H7 (cell line): ENCODE measurements around the gene DUSP10. TPM values are rescaled to one million over a fixed set of nuclear protein-coding genes. Genes with fewer than 3 reads are reported as not detected.

Experiments used
- DNase-seq: peaks from one replicate; pipeline ENCODE4 v3.0.0; 2012
- H3K27me3 ChIP-seq: 2 replicates; pipeline ENCODE4 v1.6.0; 2011; ENCODE audit warnings: mild to moderate bottlenecking, low read length; ENCODE audit not compliant: control insufficient read depth, insufficient read depth
- H3K36me3 ChIP-seq: replicated peaks from 2 replicates; pipeline ENCODE4 v1.5.1; 2011; ENCODE audit warnings: low read length; ENCODE audit not compliant: control insufficient read depth, insufficient read depth
- H3K4me3 ChIP-seq: 2 replicates; pipeline ENCODE4 v1.5.1; 2011; ENCODE audit warnings: low read depth, mild to moderate bottlenecking, control low read depth, low read length, moderate library complexity; ENCODE audit not compliant: insufficient read depth
- total RNA-seq: library from RNA; depleted of rRNA; stranded (reverse); fragments of >200 nt; shearing (Covaris generic); gene quantifications from 2 replicates; pipeline ENCODE4 v1.2.3, GENCODE V29; 2014; rRNA removed

Gene DUSP10
- total RNA-seq = 16.5 and 16.6 TPM in 2 replicates

GRCh38 chr1:221741703-221742554 lies at the start of gene DUSP10:
Gene DUSP10 (minus strand): TSS chr1:221742089. CDS start chr1:221739744, 2,345 bp downstream.
- H3K27me3 ChIP-seq = peaks cover 11% of the 10 kb centered on the region
- peaks cover 2% of the 10 kb centered on the region; the same call in 1 of the 2 replicates for H3K36me3 ChIP-seq
- DNase-seq = peak; percentile 97
- peak within 1 kb of the TSS; percentile 73 for H3K4me3 ChIP-seq

DNA sequence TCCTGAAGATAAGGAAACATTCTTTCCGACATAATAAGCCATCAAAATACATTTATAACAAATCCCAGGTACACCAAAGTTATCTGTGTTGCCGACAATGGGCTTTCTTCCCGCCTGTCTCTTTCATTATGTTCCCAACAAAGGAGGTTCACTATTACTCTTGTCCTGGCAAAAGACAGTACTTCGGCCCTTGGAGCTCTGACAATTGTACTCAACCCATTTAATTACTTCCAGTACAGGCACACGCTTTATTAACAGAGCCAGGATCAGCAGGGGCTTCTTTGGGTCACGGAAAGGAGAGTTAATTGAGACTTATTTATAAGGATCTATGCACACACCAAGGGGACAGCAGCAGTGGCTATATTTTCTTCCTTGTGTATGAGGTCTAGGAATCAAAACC lies 46.6 kb upstream of the DUSP10 start:
- Histone ChIP-seq H3K4me3 (no peak overlapping the region), H3K27me3 (no peaks in the 10 kb centered on the region), H3K36me3 (no peaks in the 10 kb centered on the region)
- no peak for DNase-seq

GRCh38 chr1:221786647-221787046 lies 44.8 kb upstream of the DUSP10 start:
- Histone ChIP-seq H3K27me3 (no peaks in the 10 kb centered on the region), H3K36me3 (no peaks in the 10 kb centered on the region), H3K4me3 (no peak overlapping the region)
- no peak for DNase-seq

GRCh38 chr1:221783936-221784335 lies 42.0 kb upstream of the DUSP10 start:
- Histone ChIP-seq H3K27me3 (no peaks in the 10 kb centered on the region), H3K4me3 (no peak overlapping the region), H3K36me3 (no peaks in the 10 kb centered on the region)
- no peak for DNase-seq

GRCh38 chr1:221783437-221783836 lies 41.5 kb upstream of the DUSP10 start:
- no peak overlapping the region for H3K4me3 ChIP-seq
- no peaks in the 10 kb centered on the region for H3K27me3 ChIP-seq
- DNase-seq = no peak
- H3K36me3 ChIP-seq = no peaks in the 10 kb centered on the region

DNA sequence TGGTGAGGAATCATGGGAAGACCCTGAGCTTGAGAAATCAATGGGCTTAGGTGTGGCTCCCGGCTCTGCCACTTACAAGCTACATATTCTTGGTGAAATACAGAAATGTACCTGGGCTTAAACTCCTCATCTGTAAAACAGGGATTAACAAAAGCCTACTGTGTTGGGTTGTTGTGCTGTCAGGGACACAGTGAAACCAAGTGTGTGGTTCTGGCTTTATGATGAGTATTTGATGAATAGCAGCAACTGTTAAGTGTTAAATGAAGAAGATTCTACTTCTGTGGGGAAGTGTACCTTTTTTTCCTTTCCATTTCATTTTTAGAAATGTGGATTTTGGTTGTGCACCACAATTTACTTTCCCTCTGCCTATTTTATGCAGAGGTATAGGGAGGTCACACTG lies 41.1 kb upstream of the DUSP10 start:
- no peak overlapping the region for H3K4me3 ChIP-seq
- H3K27me3 ChIP-seq = no peaks in the 10 kb centered on the region
- no peaks in the 10 kb centered on the region for H3K36me3 ChIP-seq
- DNase-seq = no peak

GRCh38 chr1:221782477-221782876 lies 40.6 kb upstream of the DUSP10 start:
- peak; percentile 7 for DNase-seq

DNA sequence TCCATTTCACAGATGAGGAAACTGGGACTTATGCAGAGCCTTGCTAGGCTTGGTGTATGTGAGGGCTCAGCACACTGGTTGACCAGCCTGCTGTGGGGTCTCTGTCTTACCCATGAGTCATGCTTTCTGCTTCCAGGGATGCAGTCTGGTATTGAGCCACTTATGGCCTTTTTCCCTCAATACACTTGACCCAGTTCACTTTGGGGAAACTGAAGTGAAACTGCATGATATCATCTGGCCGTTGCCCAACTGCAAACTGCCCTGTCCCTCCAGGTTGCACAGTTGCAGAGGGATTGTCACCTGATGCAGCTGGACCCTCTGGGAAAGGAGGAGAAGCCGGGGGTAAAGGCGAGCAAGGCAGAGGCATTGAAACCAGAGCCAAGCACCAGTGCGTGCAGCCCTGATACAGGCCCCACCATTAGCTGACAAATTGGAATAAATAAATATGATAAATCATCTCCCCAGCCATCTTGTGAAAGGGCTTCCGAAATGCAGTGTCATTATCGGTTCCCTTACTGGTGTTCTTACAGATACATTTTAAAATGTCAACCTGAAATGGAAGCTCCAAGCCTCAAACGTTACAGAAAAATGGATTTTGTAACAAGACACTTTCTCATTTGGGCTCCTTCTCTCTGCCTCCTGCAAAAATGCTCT lies 39.3 kb upstream of the DUSP10 start:
- no peak overlapping the region for H3K4me3 ChIP-seq
- no peak for DNase-seq
- H3K36me3 ChIP-seq = no peaks in the 10 kb centered on the region
- no peaks in the 10 kb centered on the region for H3K27me3 ChIP-seq

More at GRCh38 chr1:221782477-221782876, 40.6 kb upstream of the DUSP10 start:
- Histone ChIP-seq H3K4me3 (no peak overlapping the region), H3K36me3 (no peaks in the 10 kb centered on the region), H3K27me3 (no peaks in the 10 kb centered on the region)

- Histone ChIP-seq H3K36me3 (no peaks in the 10 kb centered on the region), H3K27me3 (no peaks in the 10 kb centered on the region; the same call in 1 of the 2 replicates), H3K4me3 (no peak overlapping the region)
- DNase-seq = no peak
Observed at GRCh38 chr1:221780175-221780574, 38.3 kb upstream of the DUSP10 start.

GRCh38 chr1:221779771-221780170 lies 37.9 kb upstream of the DUSP10 start:
- Histone ChIP-seq H3K27me3 (no peaks in the 10 kb centered on the region; the same call in 1 of the 2 replicates), H3K4me3 (no peak overlapping the region), H3K36me3 (no peaks in the 10 kb centered on the region)
- no peak for DNase-seq

DNA sequence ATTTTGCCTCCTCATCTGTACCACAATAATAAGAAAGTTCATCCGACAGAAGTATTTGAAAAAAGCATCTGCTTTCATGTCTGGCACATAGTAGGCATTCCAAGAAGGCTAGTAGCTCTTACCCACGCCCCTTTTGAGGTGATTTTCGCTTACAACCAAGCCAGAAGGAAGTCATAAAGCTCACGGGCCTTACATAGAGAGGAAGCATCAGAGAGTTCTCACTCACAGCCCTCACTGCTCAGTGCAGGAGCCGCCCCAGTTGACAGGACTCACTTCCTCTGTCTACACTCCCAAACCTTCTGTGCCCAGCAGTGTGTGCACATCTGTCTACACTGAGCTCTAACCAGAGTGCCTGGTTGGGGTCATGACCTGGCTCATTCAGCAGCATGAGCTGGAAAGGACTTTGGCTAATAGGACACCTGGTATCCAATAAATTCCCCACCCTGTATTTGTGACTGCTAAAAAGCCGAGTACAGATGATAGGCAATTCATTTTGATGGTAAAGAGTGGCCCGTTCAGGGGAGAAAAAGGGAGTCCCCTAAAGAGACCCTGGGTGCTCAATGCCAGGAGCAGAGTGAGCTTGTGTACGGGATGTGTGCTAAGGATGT lies 36.8 kb upstream of the DUSP10 start:
- H3K4me3 ChIP-seq = no peak overlapping the region
- H3K36me3 ChIP-seq = no peaks in the 10 kb centered on the region
- no peaks in the 10 kb centered on the region; the same call in 1 of the 2 replicates for H3K27me3 ChIP-seq
- no peak for DNase-seq

DNA sequence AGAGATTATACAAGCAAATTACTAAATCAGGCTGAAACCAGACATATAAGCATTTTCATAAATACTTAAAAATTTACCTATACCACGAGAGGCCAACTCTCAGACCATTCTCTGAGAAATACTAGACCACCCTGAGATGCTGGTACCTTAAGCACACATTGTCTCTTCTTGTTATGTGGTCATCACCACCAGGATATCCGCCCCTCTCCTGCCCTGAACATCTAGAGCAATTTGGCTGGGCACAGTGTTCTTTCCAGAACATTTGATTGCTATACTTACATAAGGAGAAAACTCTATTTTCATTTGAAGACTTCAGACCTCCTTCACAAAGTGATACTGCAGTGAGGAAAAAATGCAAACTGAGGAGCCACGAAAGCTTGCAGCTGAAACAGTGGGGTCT lies 36.2 kb upstream of the DUSP10 start:
- Histone ChIP-seq H3K27me3 (no peaks in the 10 kb centered on the region; the same call in 1 of the 2 replicates), H3K36me3 (no peaks in the 10 kb centered on the region), H3K4me3 (no peak overlapping the region)
- DNase-seq = no peak

- no peaks in the 10 kb centered on the region; the same call in 1 of the 2 replicates for H3K27me3 ChIP-seq
- no peak for DNase-seq
- H3K4me3 ChIP-seq = no peak overlapping the region
- no peaks in the 10 kb centered on the region for H3K36me3 ChIP-seq
Observed at GRCh38 chr1:221777431-221778072, 35.7 kb upstream of the DUSP10 start.

- DNase-seq = no peak
- no peak overlapping the region for H3K4me3 ChIP-seq
- H3K27me3 ChIP-seq = no peaks in the 10 kb centered on the region; the same call in 1 of the 2 replicates
- no peaks in the 10 kb centered on the region for H3K36me3 ChIP-seq
Observed at GRCh38 chr1:221776495-221777301, 34.8 kb upstream of the DUSP10 start.
